GM18873 (cell line): Measurements from ENCODE around the gene ADCY3.
"Not testable (repeated sequence)": the region's sequence is repeated elsewhere in the genome, so short reads cannot be mapped to it uniquely, and the experiment has no call there.

ENCODE experiments used
- ATAC-seq: cut with Tn5 transposase; IDR thresholded peaks from one replicate; pipeline ENCODE4 v1.9.1; 2021; ENCODE audit warnings: mild to moderate bottlenecking, moderate library complexity, moderate number of reproducible peaks; ENCODE audit not compliant: unreplicated experiment, low FRiP score

ADCY3 gene

GRCh38 chr2:24853996-24854395 lies 66.0 kb downstream of the ADCY3 start:
- no peak for ATAC-seq

- ATAC-seq, result no peak
Measured at GRCh38 chr2:24853046-24853445, 67.0 kb downstream of the ADCY3 start.

DNA sequence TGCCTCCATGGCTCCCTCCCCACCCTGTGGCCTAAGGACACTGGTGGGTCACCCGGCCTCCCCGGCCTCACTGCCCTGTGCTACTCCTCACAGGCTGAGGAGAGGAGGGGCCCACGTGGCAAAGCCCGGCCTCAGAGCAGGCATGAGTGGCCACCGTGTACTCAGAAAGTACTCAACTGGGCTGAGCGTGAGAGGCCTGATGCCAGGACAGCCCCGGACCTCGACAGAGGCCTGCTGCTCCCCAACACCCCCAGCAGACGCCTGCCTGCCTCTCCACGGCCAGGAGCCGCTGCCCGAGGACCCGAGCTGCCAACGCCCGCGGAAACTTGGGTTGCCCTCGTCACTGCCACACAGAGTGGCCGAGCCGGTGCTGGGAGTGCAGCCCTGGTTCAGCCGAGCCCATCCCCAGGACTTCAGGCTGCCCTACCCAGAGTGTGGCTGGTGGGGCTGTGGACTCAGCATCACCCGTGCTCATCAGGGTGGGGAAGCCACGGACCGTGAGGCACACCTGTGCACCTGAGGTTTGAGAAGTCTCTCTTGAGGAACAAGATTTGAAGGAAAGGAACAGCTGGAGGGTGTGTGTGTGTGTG lies 67.5 kb downstream of the ADCY3 start:
- ATAC-seq, result no peak

- ATAC-seq, result no peak
Measured at GRCh38 chr2:24852026-24852425, 68.0 kb downstream of the ADCY3 start.

DNA sequence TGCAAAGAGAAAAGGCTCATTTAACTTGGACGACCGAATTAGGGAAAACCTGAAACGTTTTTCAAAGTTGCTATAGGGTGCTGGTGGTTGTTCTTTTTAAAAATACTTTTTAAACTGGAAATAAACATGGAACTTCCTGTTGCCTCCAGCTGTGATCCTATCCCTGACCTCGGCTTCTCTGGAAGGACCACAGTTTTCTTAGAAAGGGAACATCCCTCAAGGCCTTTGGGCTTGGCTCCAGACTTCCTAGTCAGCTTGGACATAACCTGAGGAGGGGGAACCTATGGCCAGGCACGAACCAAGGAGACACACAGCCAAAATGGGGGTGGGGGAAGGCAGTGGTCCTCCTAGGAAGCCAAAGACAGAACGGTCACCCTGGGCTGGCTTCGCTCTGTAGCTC lies 69.1 kb downstream of the ADCY3 start:
- no peak for ATAC-seq

DNA sequence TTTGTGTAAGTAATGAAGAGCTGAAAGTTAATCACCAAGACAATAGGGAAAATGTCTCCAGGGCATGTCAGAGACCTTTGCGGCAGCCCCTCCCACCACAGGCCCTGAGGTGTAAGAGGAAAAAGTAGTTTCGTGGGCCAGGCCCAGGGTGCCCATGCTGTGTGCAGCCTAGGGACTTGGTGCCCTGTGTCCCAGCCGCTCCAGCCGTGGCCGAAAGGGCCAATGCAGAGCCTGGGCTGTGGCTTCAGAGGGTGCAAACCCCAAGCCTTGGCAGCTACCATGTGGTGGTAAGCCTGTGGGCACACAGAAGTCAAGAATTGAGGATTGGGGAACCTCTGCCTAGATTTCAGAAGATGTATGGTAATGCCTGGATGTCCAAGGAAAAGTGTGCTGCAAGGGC lies 74.3 kb downstream of the ADCY3 start:
- ATAC-seq, result no peak

- ATAC-seq, result no peak
Measured at GRCh38 chr2:24844023-24844685, 75.9 kb downstream of the ADCY3 start.

DNA sequence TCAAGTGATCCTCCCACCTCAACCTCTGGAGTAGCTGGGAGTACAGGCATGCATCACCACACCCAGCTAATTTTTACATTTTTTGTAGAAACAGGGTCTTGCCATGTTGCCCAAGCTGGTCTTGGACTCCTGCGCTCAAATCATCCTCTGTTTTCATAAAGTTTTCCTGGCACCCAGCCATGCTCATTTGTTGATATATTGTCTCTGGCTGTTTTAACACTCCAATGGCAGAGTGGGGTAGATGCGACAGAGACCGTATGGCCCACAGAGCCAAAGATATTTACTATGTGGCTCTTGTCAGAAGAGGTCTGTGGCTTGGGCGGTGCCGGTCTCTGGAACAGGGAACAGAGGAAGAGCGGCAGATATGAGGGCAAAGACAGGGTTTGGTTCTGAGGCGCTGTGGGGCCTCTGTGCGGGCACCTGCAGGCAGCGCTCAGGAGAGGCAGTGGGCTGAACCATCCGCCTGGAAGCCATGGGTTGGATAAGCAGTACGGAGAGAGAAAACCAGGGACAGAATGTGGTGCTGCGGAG lies 76.6 kb downstream of the ADCY3 start:
- no peak for ATAC-seq

DNA sequence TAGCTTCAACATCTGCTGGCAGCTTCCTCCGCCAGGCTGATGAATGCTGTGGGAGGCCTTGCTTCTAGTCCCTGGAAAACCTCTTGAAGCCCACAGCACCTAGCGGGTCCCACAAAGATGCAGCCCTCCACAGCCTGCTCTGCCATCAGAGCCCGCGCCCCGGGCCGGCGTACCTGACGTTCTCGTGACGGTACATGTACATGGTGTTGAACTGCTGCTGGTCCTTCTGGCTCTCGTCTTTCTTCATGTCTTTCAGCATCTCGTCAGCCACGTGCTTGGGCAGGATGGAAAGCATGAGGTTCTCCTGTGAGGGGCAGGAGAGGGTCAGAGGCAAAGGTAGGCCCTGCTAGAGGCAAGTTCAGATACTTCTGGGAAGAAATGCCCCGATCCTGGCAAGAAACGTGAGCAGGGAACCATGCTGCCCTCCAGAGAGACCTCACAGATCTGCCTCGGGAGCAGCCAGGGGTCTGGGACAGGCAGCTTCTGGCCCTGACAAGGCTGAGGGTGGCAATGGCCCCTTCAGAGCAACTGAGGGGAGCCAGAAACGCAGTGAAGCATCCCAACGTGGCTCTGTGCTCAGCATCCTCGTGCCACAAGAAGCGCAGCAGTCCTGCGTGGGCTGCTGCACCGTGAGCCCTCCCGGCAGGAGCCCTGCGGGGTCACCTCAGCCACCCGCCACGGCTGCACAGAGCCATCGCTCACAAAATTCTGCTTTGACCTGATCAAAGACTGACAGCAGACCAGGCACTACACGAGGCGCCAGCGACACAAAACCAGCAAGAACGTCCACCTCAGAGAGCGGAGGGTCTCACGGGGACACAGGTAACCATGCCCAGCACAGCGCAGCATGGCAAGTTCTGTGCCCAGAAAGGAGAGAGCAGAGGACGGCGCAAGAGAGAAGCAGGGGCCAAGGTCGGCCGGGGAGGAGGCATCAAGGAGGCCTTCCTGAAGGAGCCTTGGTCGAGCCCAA lies 77.7 kb downstream of the ADCY3 start:
- no peak for ATAC-seq

- ATAC-seq, result no peak
Measured at GRCh38 chr2:24840962-24841945, 78.8 kb downstream of the ADCY3 start.

DNA sequence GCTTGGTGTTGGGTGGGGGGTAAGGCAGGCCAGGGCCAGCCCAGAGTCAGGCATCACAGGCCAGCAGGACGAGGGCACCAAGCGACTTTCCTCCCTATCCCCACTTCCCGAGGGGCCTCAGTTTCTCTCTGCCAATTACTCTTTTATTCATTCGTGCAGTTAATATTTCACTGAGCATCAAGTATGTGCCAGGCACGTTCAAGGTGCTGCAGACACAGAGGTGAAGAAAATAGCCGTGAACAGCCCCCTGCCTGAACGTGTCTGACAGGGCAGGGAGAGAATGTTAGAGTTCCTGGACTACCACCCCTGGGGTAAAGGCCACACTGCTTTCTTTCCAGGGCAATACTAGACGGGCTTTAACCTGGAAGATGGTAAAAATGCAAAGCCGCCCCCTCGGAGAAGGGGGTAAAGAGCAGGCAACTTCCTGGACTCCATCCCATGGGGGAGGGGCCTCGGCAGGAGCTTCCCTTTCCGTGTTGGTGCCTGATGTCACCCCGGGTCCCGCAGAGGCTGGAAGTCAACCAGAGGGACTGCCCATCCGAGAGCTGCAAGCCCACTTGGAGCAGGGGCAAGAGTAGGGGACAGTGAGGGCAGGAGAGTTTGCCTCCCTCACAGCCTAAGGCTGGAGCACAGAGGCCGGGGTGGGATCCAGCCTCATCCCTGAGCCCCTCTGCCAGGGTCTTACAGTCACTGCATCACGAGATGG lies 79.7 kb downstream of the ADCY3 start:
- ATAC-seq, result no peak

GRCh38 chr2:24839729-24840128 lies 80.3 kb downstream of the ADCY3 start:
- no peak for ATAC-seq

DNA sequence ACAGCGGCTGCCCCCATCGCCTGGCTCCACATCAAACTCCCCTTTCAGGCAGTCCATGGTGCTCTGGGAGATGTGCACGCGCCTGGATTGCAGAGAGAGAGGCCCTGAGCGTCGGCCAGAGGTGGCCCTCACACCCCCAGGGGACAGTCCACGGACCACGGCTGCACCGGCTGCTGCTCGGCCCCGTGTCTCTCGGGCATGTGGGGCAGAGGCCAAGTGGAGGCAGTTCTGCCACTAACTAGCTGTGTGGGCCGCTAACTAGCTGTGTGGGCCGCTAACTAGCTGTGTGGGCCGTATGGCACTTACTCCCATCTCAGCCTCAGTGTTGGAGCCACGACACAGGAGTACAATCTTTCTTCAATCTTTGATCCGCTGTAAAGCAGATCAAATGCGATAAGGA lies 81.5 kb downstream of the ADCY3 start:
- ATAC-seq, result no peak

DNA sequence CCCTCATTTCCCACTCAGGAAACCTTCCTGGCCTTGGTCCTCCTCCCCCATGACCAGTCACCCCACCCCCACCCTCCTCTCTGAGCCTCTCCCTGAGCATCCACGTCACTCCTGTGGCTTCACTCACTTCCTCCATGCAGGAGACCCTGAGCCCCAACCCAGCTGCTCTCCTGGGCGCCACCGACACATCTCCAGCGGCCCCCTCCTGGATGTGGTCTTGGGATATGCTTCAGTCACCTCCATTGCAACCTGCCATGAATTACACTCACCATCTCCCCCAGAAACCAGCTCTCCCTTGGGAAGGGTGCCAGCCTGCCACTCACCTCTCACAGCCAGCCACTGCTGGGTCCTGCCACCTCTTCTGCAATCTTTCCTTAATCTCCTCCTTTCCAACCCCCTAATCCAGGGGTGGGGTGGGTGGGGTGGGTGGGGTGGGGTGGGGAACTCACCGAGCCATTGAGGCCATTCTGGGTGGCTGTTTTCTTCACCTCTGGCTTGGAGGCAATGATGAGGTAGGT lies 82.0 kb downstream of the ADCY3 start:
- no peak for ATAC-seq

GRCh38 chr2:24836706-24837105 lies 83.3 kb downstream of the ADCY3 start:
- ATAC-seq, result no peak

DNA sequence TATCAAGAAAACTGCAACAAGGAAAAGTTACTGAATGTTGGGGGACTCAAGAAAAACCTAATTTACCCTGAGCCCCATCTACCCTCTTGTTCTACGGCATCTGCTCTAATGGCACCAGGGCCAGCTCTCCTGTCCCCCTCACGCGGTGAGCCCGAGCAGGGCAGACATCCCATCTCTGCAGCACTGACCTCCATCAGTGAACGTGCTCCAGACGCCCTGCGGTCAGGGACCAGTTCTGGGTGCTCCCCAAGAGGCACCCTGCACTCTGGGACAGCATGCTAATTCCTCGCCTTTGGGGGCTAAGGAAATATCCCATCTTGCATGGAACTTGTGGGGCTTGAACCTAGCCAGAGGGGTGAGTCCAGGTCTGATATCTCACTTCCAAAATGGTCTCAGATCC lies 83.8 kb downstream of the ADCY3 start:
- ATAC-seq, result no peak

GRCh38 chr2:24835411-24835810 lies 84.6 kb downstream of the ADCY3 start:
- not testable (repeated sequence) for ATAC-seq

GRCh38 chr2:24834733-24835395 lies 85.2 kb downstream of the ADCY3 start:
- ATAC-seq, result no peak
